Liver (tissue), 9 donors: ENCODE measurements around the gene PPP1R13B. TPM values are rescaled to one million over a fixed set of nuclear protein-coding genes. Genes with fewer than 3 reads are reported as not detected.

Experiments
- DNase-seq: peaks from one replicate; pipeline ENCODE4 v3.0.0-alpha.2; 2017; ENCODE audit warnings: low spot score
- H3K27ac ChIP-seq, 2 donors: one replicate each; pipeline ENCODE4 v1.7.0; 2013; ENCODE audit warnings: inconsistent platforms in 2 of 2, low read length in 2 of 2, control low read depth in 1 of 2, low read depth in 1 of 2, mild to moderate bottlenecking in 1 of 2
- H3K27me3 ChIP-seq, 4 donors: one replicate each; pipeline versions ENCODE4 v1.6.1 to v1.7.0; 2013; ENCODE audit warnings: low read length in 3 of 4, inconsistent platforms in 1 of 4, mild to moderate bottlenecking in 1 of 4, moderate library complexity in 1 of 4; ENCODE audit not compliant: control insufficient read depth in 4 of 4, insufficient read depth in 4 of 4
- H3K36me3 ChIP-seq, 4 donors: one replicate each; pipeline versions ENCODE4 v1.6.1 to v1.7.0; 2013; ENCODE audit warnings: low read length in 3 of 4, mild to moderate bottlenecking in 3 of 4, low read depth in 1 of 4, moderate library complexity in 1 of 4; ENCODE audit not compliant: control insufficient read depth in 4 of 4, insufficient read depth in 3 of 4
- H3K4me1 ChIP-seq, 4 donors: one replicate each; pipeline versions ENCODE4 v1.6.1 to v1.7.0; 2013; ENCODE audit warnings: low read length in 3 of 4, mild to moderate bottlenecking in 3 of 4, moderate library complexity in 1 of 4; ENCODE audit not compliant: control insufficient read depth in 4 of 4, insufficient read depth in 4 of 4
- H3K4me3 ChIP-seq, 3 donors: one replicate each; pipeline versions ENCODE4 v1.6.1 to v1.7.0; 2013; ENCODE audit warnings: low read length in 3 of 3, control low read depth in 1 of 3, low read depth in 1 of 3, mild to moderate bottlenecking in 1 of 3
- H3K9ac ChIP-seq, 2 donors: one replicate each; pipeline ENCODE4 v1.7.0; 2013; ENCODE audit warnings: low read length in 2 of 2, mild to moderate bottlenecking in 2 of 2, moderate library complexity in 2 of 2, control low read depth in 1 of 2, low read depth in 1 of 2
- H3K9me3 ChIP-seq, 4 donors: one replicate each; pipeline versions ENCODE4 v1.6.1 to v1.7.0; 2013; ENCODE audit warnings: low read length in 3 of 4; ENCODE audit not compliant: control insufficient read depth in 4 of 4
- ATF3 ChIP-seq: IDR thresholded peaks from 2 replicates; pipeline ENCODE4 v1.6.1; 2016; ENCODE audit warnings: antibody characterized with exemption
- CTCF ChIP-seq: fragments of 150-350 bp; IDR thresholded peaks from 2 replicates; pipeline ENCODE4 v1.5.1; 2017; ENCODE audit warnings: improper control_type of control experiment, low read depth, low read length; ENCODE audit not compliant: missing input control
- EGR1 ChIP-seq, 2 donors: IDR thresholded peaks; 2 replicates each; pipeline ENCODE4 v1.6.1; 2016 to 2018; ENCODE audit warnings: antibody characterized with exemption in 2 of 2, low read depth in 2 of 2
- FOXA2 ChIP-seq: IDR thresholded peaks from 2 replicates; pipeline ENCODE4 v1.6.1; 2016; ENCODE audit warnings: antibody characterized with exemption
- GABPA ChIP-seq, 2 donors: IDR thresholded peaks in 1 of 2; conservative IDR thresholded peaks in 1 of 2; 2 replicates each; pipeline ENCODE4 v1.6.1; 2016; ENCODE audit warnings: antibody characterized with exemption in 2 of 2, mild to moderate bottlenecking in 1 of 2, moderate library complexity in 1 of 2
- HNF4A ChIP-seq, 2 donors: conservative IDR thresholded peaks; 2 replicates each; pipeline ENCODE4 v1.6.1; 2016; ENCODE audit warnings: antibody characterized with exemption in 2 of 2, mild to moderate bottlenecking in 2 of 2
- JUND ChIP-seq, 2 donors: IDR thresholded peaks; 2 replicates each; pipeline ENCODE4 v1.6.1; 2016; ENCODE audit warnings: antibody characterized with exemption in 2 of 2
- MAX ChIP-seq: IDR thresholded peaks from 2 replicates; pipeline ENCODE4 v1.6.1; 2016; ENCODE audit warnings: antibody characterized with exemption
- NR2F2 ChIP-seq: IDR thresholded peaks from 2 replicates; pipeline ENCODE4 v1.6.1; 2016; ENCODE audit warnings: antibody characterized with exemption
- RAD21 ChIP-seq, 2 donors: IDR thresholded peaks; 2 replicates each; pipeline ENCODE4 v1.6.1; 2016; ENCODE audit warnings: antibody characterized with exemption in 2 of 2, mild to moderate bottlenecking in 2 of 2
- REST ChIP-seq: IDR thresholded peaks from 2 replicates; pipeline ENCODE4 v1.6.1; 2016; ENCODE audit warnings: antibody characterized with exemption, mild to moderate bottlenecking
- RXRA ChIP-seq, 2 donors: IDR thresholded peaks; 2 replicates each; pipeline ENCODE4 v1.6.1; 2017 to 2018; ENCODE audit warnings: antibody characterized with exemption in 2 of 2, mild to moderate bottlenecking in 1 of 2
- SP1 ChIP-seq: IDR thresholded peaks from 2 replicates; pipeline ENCODE4 v1.6.1; 2018; ENCODE audit warnings: antibody characterized with exemption, mild to moderate bottlenecking
- TAF1 ChIP-seq: conservative IDR thresholded peaks from 2 replicates; pipeline ENCODE4 v1.6.1; 2016; ENCODE audit warnings: antibody characterized with exemption, mild to moderate bottlenecking
- YY1 ChIP-seq: IDR thresholded peaks from 2 replicates; pipeline ENCODE4 v1.6.1; 2016; ENCODE audit warnings: antibody characterized with exemption, mild to moderate bottlenecking
- ZBTB33 ChIP-seq: IDR thresholded peaks from 2 replicates; pipeline ENCODE4 v1.6.1; 2016; ENCODE audit warnings: antibody characterized with exemption
- WGBS: extraction: QIAGEN DNeasy Blood & Tissue Kit; methylation state at CpG from one replicate; pipeline ENCODE4 v1.1.7; 2013; 5-methylcytosine and 5-hydroxymethylcytosine counted together
- polyA plus RNA-seq, 2 donors: library from polyadenylated mRNA; stranded (reverse) in 1 of 2; unstranded in 1 of 2; fragments of 200-250 nt in 1 of 2; fragments of >200 nt in 1 of 2; fragmentation: Nextera tagmentation in 1 of 2; extraction: Ambion mirVana in 1 of 2; gene quantifications; one replicate each; pipeline versions ENCODE4 v1.2.1 to v1.2.3, GENCODE V29; 2013 to 2015
- total RNA-seq, 2 donors: library from RNA; depleted of rRNA; stranded (reverse); fragments of >200 nt; gene quantifications; one replicate each; pipeline ENCODE4 v1.2.3, GENCODE V29; 2014
- donor health status: healthy.
- donor health status: healthy.
- donor health status: healthy.
- donor health status: healthy.
- donor health status: healthy.

The PPP1R13B gene
- total and polyA plus RNA-seq, 4 donors = 3.2 to 15.1 (median 5.1) TPM

GRCh38 chr14:103839579-103839978 lies 7.8 kb downstream of the PPP1R13B start:
- TF ChIP-seq EGR1 (IDR thresholded peaks at IDR 0.05; ENCODE audit: low read depth in 2 of 2) (no peak), REST (no peak), YY1 (no peak), NR2F2 (no peak), ATF3 (no peak), ZBTB33 (no peak), SP1 (no peak), GABPA (IDR thresholded peaks at IDR 0.05 in 1 of 2, conservative IDR thresholded peaks at IDR 0.05 in 1 of 2) (no peak), CTCF (no peak)
- WGBS = 84% methylated on average over 1 of the region's 1 CpG

GRCh38 chr14:103838117-103838516 lies 9.3 kb downstream of the PPP1R13B start:
- peaks cover 0 to 9% (median 3%) of the 10 kb centered on the region in 4 donors for H3K4me1 ChIP-seq
- WGBS = 23% methylated on average over 1 of the region's 1 CpG

More at GRCh38 chr14:103839579-103839978, 7.8 kb downstream of the PPP1R13B start:
- DNase-seq = no peak
- Histone ChIP-seq H3K9ac (no peak overlapping the region), H3K4me3 (no peak overlapping the region), H3K4me1 (peaks cover 0 to 9% (median 3%) of the 10 kb centered on the region in 4 donors), H3K36me3 (no peaks in the 10 kb centered on the region), H3K9me3 (no peaks in the 10 kb centered on the region), H3K27ac (no peak overlapping the region), H3K27me3 (no peaks in the 10 kb centered on the region)

More at GRCh38 chr14:103838117-103838516, 9.3 kb downstream of the PPP1R13B start:
- DNase-seq = no peak
- Histone ChIP-seq H3K27me3 (no peaks in the 10 kb centered on the region), H3K36me3 (no peaks in the 10 kb centered on the region), H3K9me3 (no peaks in the 10 kb centered on the region), H3K4me3 (no peak overlapping the region), H3K27ac (no peak overlapping the region), H3K9ac (no peak overlapping the region)
- TF ChIP-seq RAD21 (IDR thresholded peaks at IDR 0.05) (no peak), MAX (no peak), RXRA (IDR thresholded peaks at IDR 0.05) (no peak), TAF1 (no peak), SP1 (no peak), EGR1 (IDR thresholded peaks at IDR 0.05; ENCODE audit: low read depth in 2 of 2) (no peak), HNF4A (conservative IDR thresholded peaks at IDR 0.05) (no peak), JUND (IDR thresholded peaks at IDR 0.05) (no peak), YY1 (no peak), FOXA2 (no peak), NR2F2 (no peak)
